K562 (cell line): Measurements from ENCODE around the gene SLC17A8. TPM values are rescaled to one million over a fixed set of nuclear protein-coding genes. Genes with fewer than 3 reads are reported as not detected.
A peak's percentile ranks its signal among the peaks of the same experiment; 100 is the strongest.

ENCODE experiments used
- ATAC-seq: fragments of 200-7000 bp; cut with Tn5 transposase; 3 replicates; pipeline ENCODE4 v1.9.1; 2020; ENCODE audit warnings: moderate library complexity
- BruUV-seq: library from RNA; stranded (reverse); fragments of 400-500 nt; replicated peaks from 2 replicates; lab custom pipeline; 2021; lab: Mats Ljungman, UMichigan
- CTCF ChIA-PET: fragments of 300-600 bp; formaldehyde crosslinking; extraction: SDS; loops from one replicate; lab custom pipeline; 2021; ENCODE audit warnings: low intra/inter-chr PET ratio; lab: Yijun Ruan, JAX
- POLR2A ChIA-PET: fragments of 300-600, 350-650 bp; sonication (Branson Sonifier 250); formaldehyde crosslinking; extraction: SDS; loops from one replicate; lab custom pipeline; 2021; ENCODE audit warnings: antibody characterized with exemption, inconsistent platforms; lab: Yijun Ruan, JAX
- DNase-seq, 4 experiments: peaks; one replicate each; pipeline versions ENCODE4 v3.0.0 to v3.0.0-alpha.2; 2011 to 2018; ENCODE audit warnings: low spot score in 3 of 4, mixed read lengths in 3 of 4; ENCODE audit errors: extremely low read depth in 1 of 4
- FAIRE-seq: peaks from 2 replicates; lab custom pipeline; 2011; peaks lifted over from hg19 to GRCh38; lab: Jason Lieb, UNC
- H2AFZ ChIP-seq: 2 replicates; pipeline ENCODE4 v1.6.0; 2011; ENCODE audit warnings: low read depth, low read length, control low read depth, inconsistent platforms
- H3K27ac ChIP-seq: fragments of 200-600 bp; 3 replicates; pipeline ENCODE4 v1.8.0; 2011; ENCODE audit warnings: low read depth, mild to moderate bottlenecking, control low read depth, inconsistent platforms, low read length, moderate library complexity, mixed read lengths; ENCODE audit errors: extremely low read depth
- H3K27me3 ChIP-seq, 2 experiments: fragments of 300-600 bp in 1 of 2; 2 replicates in 1 of 2; 3 replicates in 1 of 2; pipeline versions ENCODE4 v1.6.0 to v1.8.0; 2011; ENCODE audit warnings: inconsistent platforms in 2 of 2, low read length in 2 of 2, mild to moderate bottlenecking in 1 of 2, mixed read lengths in 1 of 2, moderate library complexity in 1 of 2; ENCODE audit not compliant: control insufficient read depth in 2 of 2, insufficient read depth in 2 of 2
- H3K36me3 ChIP-seq: fragments of 300-600 bp; 3 replicates; pipeline ENCODE4 v1.8.0; 2011; ENCODE audit warnings: mild to moderate bottlenecking, low read length, inconsistent platforms; ENCODE audit not compliant: control insufficient read depth, insufficient read depth
- H3K4me1 ChIP-seq, 2 experiments: fragments of 200-600 bp in 1 of 2; replicated peaks in 1 of 2; 2 replicates in 1 of 2; 3 replicates in 1 of 2; pipeline versions ENCODE4 v1.5.1 to v1.8.0; 2011; ENCODE audit warnings: inconsistent platforms in 2 of 2, low read length in 2 of 2, mild to moderate bottlenecking in 1 of 2, mixed read lengths in 1 of 2, moderate library complexity in 1 of 2; ENCODE audit not compliant: control insufficient read depth in 2 of 2, insufficient read depth in 2 of 2
- H3K4me2 ChIP-seq: 2 replicates; pipeline ENCODE4 v1.6.1; 2011; ENCODE audit warnings: low read length, control low read depth, inconsistent platforms, mixed read lengths; ENCODE audit not compliant: insufficient read depth
- H3K4me3 ChIP-seq: fragments of 200-600 bp; sonication (generic), shearing (Covaris generic); 2 replicates; pipeline ENCODE4 v1.5.1; 2016; ENCODE audit warnings: control low read depth, inconsistent platforms
- H3K79me2 ChIP-seq: fragments of 200-600 bp; 3 replicates; pipeline ENCODE4 v1.8.0; 2011; ENCODE audit warnings: low read length, inconsistent platforms; ENCODE audit not compliant: control insufficient read depth, insufficient read depth
- H3K9ac ChIP-seq, 2 experiments: 2 replicates each; pipeline versions ENCODE4 v1.6.0 to v1.6.1; 2011; ENCODE audit warnings: low read depth in 2 of 2, low read length in 2 of 2, control low read depth in 1 of 2, inconsistent platforms in 1 of 2, mild to moderate bottlenecking in 1 of 2, mixed read lengths in 1 of 2; ENCODE audit not compliant: insufficient read depth in 1 of 2
- H3K9me1 ChIP-seq: one replicate; pipeline ENCODE4 v1.6.0; 2011; ENCODE audit warnings: inconsistent platforms, mild to moderate bottlenecking, low read length, moderate library complexity; ENCODE audit not compliant: control insufficient read depth, insufficient read depth
- H3K9me3 ChIP-seq: replicated peaks from 2 replicates; pipeline ENCODE4 v1.5.1; 2011; ENCODE audit warnings: low read depth, low read length, inconsistent platforms; ENCODE audit not compliant: control insufficient read depth, insufficient read depth
- H4K20me1 ChIP-seq: replicated peaks from 2 replicates; pipeline ENCODE4 v1.6.1; 2011; ENCODE audit warnings: low read length, inconsistent platforms, mixed read lengths; ENCODE audit not compliant: control insufficient read depth, insufficient read depth
- CREB3L1 ChIP-seq: fragments of 450-650 bp; IDR thresholded peaks from 2 replicates; pipeline ENCODE4 v1.6.1; 2014; ENCODE audit warnings: low read depth, mild to moderate bottlenecking, moderate library complexity, borderline replicate concordance
- CTCF ChIP-seq, 3 experiments: IDR thresholded peaks in 2 of 3; conservative IDR thresholded peaks in 1 of 3; 2 replicates each; pipeline ENCODE4 v1.5.1; 2011 to 2012; ENCODE audit warnings: low read length in 3 of 3, mild to moderate bottlenecking in 3 of 3, control low read depth in 2 of 3, improper control_type of control experiment in 1 of 3, inconsistent platforms in 1 of 3, low read depth in 1 of 3, mixed read lengths in 1 of 3, moderate library complexity in 1 of 3; ENCODE audit not compliant: insufficient read depth in 2 of 3
- PML ChIP-seq: IDR thresholded peaks from 2 replicates; pipeline ENCODE4 v1.6.1; 2012; ENCODE audit warnings: low read length, inconsistent platforms
- REST ChIP-seq, 2 experiments: fragments of 450-650 bp; formaldehyde crosslinking in 1 of 2; IDR thresholded peaks; 2 replicates each; pipeline versions ENCODE4 v1.4.0 to v1.6.1; 2014 to 2020; ENCODE audit warnings: mild to moderate bottlenecking in 2 of 2, borderline replicate concordance in 1 of 2, low read depth in 1 of 2
- SNRNP70 ChIP-seq: fragments of 200-400 bp; formaldehyde crosslinking; optimal IDR thresholded peaks from 2 replicates; pipeline ENCODE3; 2017; ENCODE audit warnings: low read depth, low read length
- TARDBP ChIP-seq: fragments of 450-650 bp; IDR thresholded peaks from 2 replicates; pipeline ENCODE4 v1.6.1; 2016
- TEAD2 ChIP-seq: fragments of 450-650 bp; IDR thresholded peaks from 2 replicates; pipeline ENCODE4 v1.6.1; 2016; ENCODE audit warnings: missing genetic modification characterization, control low read depth, missing compliant biosample characterization
- ZBTB8A ChIP-seq: fragments of 450-650 bp; IDR thresholded peaks from 2 replicates; pipeline ENCODE4 v1.6.1; 2018; ENCODE audit warnings: mild to moderate bottlenecking, moderate library complexity; ENCODE audit not compliant: partially characterized antibody
- ZFP36 ChIP-seq: fragments of 150-350 bp; IDR thresholded peaks from 2 replicates; pipeline ENCODE4 v1.6.1; 2018; ENCODE audit warnings: low read length, low read depth; ENCODE audit not compliant: partially characterized antibody
- WGBS: fragments of 100-300 bp; shearing (Covaris generic); methylation state at CpG from one replicate; pipeline ENCODE4 v1.1.6; 2016; ENCODE audit warnings: low coverage, mixed read lengths; ENCODE audit not compliant: insufficient coverage; ENCODE audit errors: missing lambda C conversion rate; 5-methylcytosine and 5-hydroxymethylcytosine counted together
- in situ Hi-C: fragments of 300-500 bp; cut with MboI; formaldehyde crosslinking; loops from 4 replicates; pipeline ENCODE4 v1.15.0; 2018; ENCODE audit warnings: inconsistent platforms, mixed read lengths
- intact Hi-C: fragments of 100-400 bp; cut with micrococcal nuclease; formaldehyde crosslinking; loops from 2 replicates; pipeline ENCODE4 v1.14.2; 2022
- polyA plus RNA-seq, 8 experiments: library from polyadenylated mRNA; depleted of rRNA in 4 of 8; stranded (reverse) in 5 of 8; unstranded in 3 of 8; fragments of >200 nt; fragmentation: Nextera tagmentation in 2 of 8; fragmentation: Illumina TruSeq in 1 of 8; extraction: Ambion mirVana in 2 of 8; extraction: Trizol in 1 of 8; gene quantifications; 2 replicates each; pipeline versions ENCODE4 v1.2.1 to v1.2.3, GENCODE V29; 2011 to 2014; ENCODE audit warnings: inconsistent platforms in 1 of 8, missing spikeins in 1 of 8
- total RNA-seq, 7 experiments: library from RNA; depleted of rRNA in 6 of 7; stranded (reverse); fragments of >200 nt in 6 of 7; fragmentation: Illumina TruSeq in 2 of 7; extraction: Trizol in 2 of 7; gene quantifications; 2 replicates each; pipeline versions ENCODE4 v1.2.1 to v1.2.3, GENCODE V29; 2011 to 2021; ENCODE audit warnings: low replicate concordance in 1 of 7

The SLC17A8 gene
- total and polyA plus RNA-seq, 9 of the 15 experiments (the other 6 are each of a cell fraction or from before 2014, with no cell fraction given) = 0.03 TPM; not detected in 8

- no peak for TF ChIP-seq CREB3L1
- no peak for TF ChIP-seq ZBTB8A
- TF ChIP-seq PML = no peak
Measured at GRCh38 chr12:100388382-100388781, 31.5 kb downstream of the SLC17A8 start (continued).

GRCh38 chr12:100391856-100392255, 35.0 kb downstream of the SLC17A8 start:
- WGBS = 4% methylated on average over 2 of the region's 2 CpGs
- Histone ChIP-seq H3K4me3 (no peak overlapping the region), H3K27me3 (no peaks in the 10 kb centered on the region), H2AFZ (no peak overlapping the region), H3K9me1 (no peaks in the 10 kb centered on the region), H3K9ac (no peak overlapping the region), H3K27ac (no peak overlapping the region), H3K4me2 (no peak overlapping the region), H4K20me1 (no peaks in the 10 kb centered on the region), H3K9me3 (no peaks in the 10 kb centered on the region), H3K4me1 (no peaks in the 10 kb centered on the region), H3K36me3 (no peaks in the 10 kb centered on the region), H3K79me2 (no peaks in the 10 kb centered on the region)
- intact Hi-C loops = loop anchor here (1.0 kb wide), 1 partner anchor 162 kb away; no protein-coding TSS in a partner anchor
- POLR2A ChIA-PET = interaction anchor here (0.6 kb wide), 1 partner anchor 442 kb away, joined by 3 read pairs; no protein-coding TSS in a partner anchor
- ATAC-seq (peak; percentile 41; the same call in 1 of the 3 replicates), DNase-seq (peak in 1 of 4 experiments; percentile 10), FAIRE-seq (no peak)
- in situ Hi-C loops = no loop called here
- BruUV-seq = no TSS peak
- CTCF ChIA-PET = interaction anchor here (0.7 to 1.4 kb wide), 2 partner anchors 162 to 728 kb away, joined by 4 to 18 read pairs; no protein-coding TSS in a partner anchor
- TF ChIP-seq REST (IDR thresholded peaks at IDR 0.05; ENCODE audit: borderline replicate concordance) = peak; percentile 43; the same call in 1 of the 2 replicates
- TF ChIP-seq REST (CRISPR knock-in tag; IDR thresholded peaks at IDR 0.05; ENCODE audit: low read depth) = no peak
- TF ChIP-seq CTCF (IDR thresholded peaks at IDR 0.05 in 2 of 3, conservative IDR thresholded peaks at IDR 0.05 in 1 of 3; ENCODE audit: insufficient read depth in 2 of 3, low read depth in 1 of 3, low read length in 3 of 3) = peak in 2 of 3 experiments; percentile 13 to 50; a peak in 3 of 6 replicates
- no peak for TF ChIP-seq TARDBP
- TF ChIP-seq ZFP36 = peak; percentile 41
- no peak for TF ChIP-seq SNRNP70
- TF ChIP-seq TEAD2 = no peak
